SU-DHL-6 (cell line): ENCODE data around the gene AAR2.

Source experiments
- CTCF ChIP-seq: fragments of 200-600 bp; sonication (generic); IDR thresholded peaks from one replicate; pipeline ENCODE4 v1.5.1; 2017; ENCODE audit warnings: antibody characterized with exemption, mild to moderate bottlenecking, low read length, moderate library complexity; ENCODE audit not compliant: insufficient read depth, poor library complexity, severe bottlenecking
- EZH2phosphoT487 ChIP-seq: fragments of 200-600 bp; sonication (generic), shearing (Covaris generic); conservative IDR thresholded peaks from 2 replicates; pipeline ENCODE4 v1.6.1; 2018; ENCODE audit warnings: mild to moderate bottlenecking, antibody characterized with exemption, low read length, moderate library complexity, mixed read lengths

DNA sequence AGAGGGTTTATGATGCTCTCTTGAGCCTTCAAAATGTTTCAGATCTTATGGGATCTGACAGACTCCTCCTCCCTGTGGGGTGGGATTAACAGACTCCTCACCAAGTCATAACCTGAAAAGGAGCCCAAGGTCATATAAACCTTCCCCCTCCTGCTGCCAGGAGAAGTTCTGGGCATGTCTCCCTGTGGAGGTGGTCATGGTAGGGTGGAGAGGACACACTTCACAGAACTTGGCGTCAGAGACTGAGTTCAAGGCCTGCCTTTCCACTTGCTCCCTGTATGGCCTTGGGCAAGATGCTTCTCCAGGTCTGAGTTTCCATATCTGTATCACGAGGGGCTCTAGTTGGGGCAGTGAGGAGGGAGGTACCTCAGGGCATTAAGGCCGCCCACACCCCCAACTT, 32.4 kb upstream of the AAR2 start:
- TF ChIP-seq EZH2phosphoT487 = no peak
- TF ChIP-seq CTCF = no peak
